ENCODE data around the gene MN1. TPM values are rescaled to one million over a fixed set of nuclear protein-coding genes. Genes with fewer than 3 reads are reported as not detected.

Gene MN1
- total and polyA plus RNA-seq, 2 of the 8 experiments (the other 6 are each of a cell fraction or from before 2014, with no cell fraction given), result 3.1 to 4.9 TPM

- TF ChIP-seq CBX5 (IDR thresholded peaks at IDR 0.05; ENCODE audit: low read depth, low read length), result no peak
- no peak for TF ChIP-seq RBBP5 (IDR thresholded peaks at IDR 0.05; ENCODE audit: borderline replicate concordance, low read depth, low read length)
- TF ChIP-seq SIN3A (conservative IDR thresholded peaks at IDR 0.05 in 1 of 2, IDR thresholded peaks at IDR 0.05 in 1 of 2; ENCODE audit: low read depth in 1 of 2, low read length in 2 of 2), result no peak
- no peak for TF ChIP-seq SP1 (IDR thresholded peaks at IDR 0.05; ENCODE audit: low read depth, low read length)
- no peak for TF ChIP-seq NRF1 (IDR thresholded peaks at IDR 0.05; ENCODE audit: low read depth, low read length)
- no peak for TF ChIP-seq TAF7 (optimal IDR thresholded peaks at IDR 0.05; ENCODE audit: borderline replicate concordance, low read depth, low read length)
- TF ChIP-seq POLR2AphosphoS5 (IDR thresholded peaks at IDR 0.05; ENCODE audit: low read depth, low read length), result no peak
- TF ChIP-seq TEAD4 (IDR thresholded peaks at IDR 0.05; ENCODE audit: low read depth, low read length), result no peak
- TF ChIP-seq BACH1 (IDR thresholded peaks at IDR 0.05; ENCODE audit: low read length), result no peak
- TF ChIP-seq GTF2F1 (IDR thresholded peaks at IDR 0.05; ENCODE audit: borderline replicate concordance, low read depth, low read length), result no peak
Observed at GRCh38 chr22:27799827-27800249, 1.7 kb downstream of the MN1 start (continued).
